Suppressor macrophage treated with lipopolysaccharide for 4 hours (primary cell): ENCODE results near the gene TMPRSS9.
"Not testable (repeated sequence)": the region's sequence is repeated elsewhere in the genome, so short reads cannot be mapped to it uniquely, and the experiment has no call there.

ENCODE experiments used
- DNase-seq: peaks from one replicate; pipeline ENCODE4 v3.0.0-alpha.2; 2020

The TMPRSS9 gene

GRCh38 chr19:2468596-2468995 is 108.5 kb downstream of the TMPRSS9 start:
- no peak for DNase-seq

DNA sequence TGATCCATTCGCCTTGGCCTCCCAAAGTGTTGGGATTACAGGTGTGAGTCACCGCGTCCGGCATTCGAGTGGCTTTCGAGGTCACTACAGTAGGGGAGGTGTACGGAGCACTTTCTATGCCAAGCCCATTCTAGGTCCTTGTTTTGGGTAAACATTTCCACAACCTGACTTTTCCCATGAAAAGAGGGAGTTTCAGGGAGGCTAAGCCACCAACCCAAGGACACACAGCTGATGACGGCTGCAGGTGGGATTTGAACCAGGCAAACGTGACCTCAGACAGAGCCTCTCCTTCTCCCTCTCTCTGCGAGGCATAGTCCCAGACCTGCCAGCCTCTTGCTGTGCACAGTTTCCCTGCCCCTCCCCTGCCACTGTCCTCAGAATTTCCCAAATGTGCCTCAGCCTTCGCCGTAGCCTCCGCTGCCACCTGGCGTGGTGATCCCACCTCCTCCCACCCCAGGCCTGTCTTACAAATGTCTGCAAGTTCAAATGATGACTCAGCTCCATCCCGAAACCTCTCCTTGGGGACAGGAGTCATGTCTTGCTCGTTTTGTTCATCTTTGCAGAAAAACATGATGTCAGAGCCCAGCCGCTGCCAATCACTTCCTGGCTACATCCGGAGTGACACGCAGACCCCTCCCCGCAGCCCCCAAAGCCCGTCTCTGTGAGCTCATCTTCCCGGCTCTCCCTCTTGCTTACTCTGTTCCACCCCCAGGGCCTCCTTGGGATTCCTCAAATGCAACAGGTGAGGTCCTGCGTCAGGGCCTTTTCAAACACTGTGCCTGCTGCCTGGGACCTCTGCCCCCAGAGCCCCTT is 109.2 kb downstream of the TMPRSS9 start:
- DNase-seq: peak; percentile 57

GRCh38 chr19:2469915-2470200 is 109.8 kb downstream of the TMPRSS9 start:
- DNase-seq: not testable (repeated sequence)

- peak; percentile 98 for DNase-seq
Measured at GRCh38 chr19:2474232-2475017, 114.4 kb downstream of the TMPRSS9 start.

GRCh38 chr19:2475018-2475701 is 115.1 kb downstream of the TMPRSS9 start:
- peak; percentile 73 for DNase-seq
